Epithelial cell of prostate (primary cell): ENCODE measurements around the gene VTI1B.
"Not testable (repeated sequence)": the region's sequence is repeated elsewhere in the genome, so short reads cannot be mapped to it uniquely, and the experiment has no call there.

ENCODE experiments used
- DNase-seq: peaks from one replicate; pipeline ENCODE4 v3.0.0-alpha.2; 2011; ENCODE audit warnings: low read depth, low spot score
- H3K27ac ChIP-seq: fragments of 450-650 bp; 2 replicates; pipeline ENCODE4 v1.5.1; 2017; ENCODE audit warnings: mild to moderate bottlenecking

VTI1B gene

GRCh38 chr14:67674480-67675218 is at the start of gene VTI1B:
VTI1B (minus strand) TSS chr14:67674632; CDS start chr14:67674489, 143 bp downstream.
- peak within 1 kb of the TSS; percentile 82 for H3K27ac ChIP-seq

GRCh38 chr14:67722293-67722692 is 47.9 kb upstream of the VTI1B start:
- H3K27ac ChIP-seq = no peak overlapping the region
- no peak for DNase-seq

More at GRCh38 chr14:67674480-67675218, at the start of gene VTI1B:
- DNase-seq = no peak

GRCh38 chr14:67721875-67722274 is 47.4 kb upstream of the VTI1B start:
- no peak overlapping the region for H3K27ac ChIP-seq
- no peak for DNase-seq

- DNase-seq = no peak
- no peak overlapping the region for H3K27ac ChIP-seq
Measured at GRCh38 chr14:67719866-67720265, 45.4 kb upstream of the VTI1B start.

- not testable (repeated sequence) for DNase-seq, H3K27ac ChIP-seq
Measured at GRCh38 chr14:67719385-67719784, 45.0 kb upstream of the VTI1B start.

GRCh38 chr14:67718265-67718664 is 43.8 kb upstream of the VTI1B start:
- DNase-seq = no peak
- no peak overlapping the region for H3K27ac ChIP-seq

GRCh38 chr14:67717048-67717447 is 42.6 kb upstream of the VTI1B start:
- no peak overlapping the region for H3K27ac ChIP-seq
- DNase-seq = no peak

- DNase-seq = no peak
- H3K27ac ChIP-seq = no peak overlapping the region
Measured at GRCh38 chr14:67710209-67710608, 35.8 kb upstream of the VTI1B start.

- not testable (repeated sequence) for DNase-seq, H3K27ac ChIP-seq
Measured at GRCh38 chr14:67709796-67710195, 35.4 kb upstream of the VTI1B start.

GRCh38 chr14:67709346-67709745 is 34.9 kb upstream of the VTI1B start:
- not testable (repeated sequence) for H3K27ac ChIP-seq, DNase-seq

GRCh38 chr14:67705211-67705610 is 30.8 kb upstream of the VTI1B start:
- peak overlapping the region; percentile 41 for H3K27ac ChIP-seq
- DNase-seq = no peak

- DNase-seq = no peak
- H3K27ac ChIP-seq = peak overlapping the region; percentile 41
Measured at GRCh38 chr14:67704484-67705089, 30.2 kb upstream of the VTI1B start.

GRCh38 chr14:67703997-67704396 is 29.6 kb upstream of the VTI1B start:
- no peak overlapping the region for H3K27ac ChIP-seq
- no peak for DNase-seq

GRCh38 chr14:67701492-67701891 is 27.1 kb upstream of the VTI1B start, which contains the start of gene RDH12:
RDH12 (plus strand) TSS chr14:67701886; CDS start chr14:67722643, 20,757 bp downstream.
- not testable (repeated sequence) for DNase-seq, H3K27ac ChIP-seq

- no peak for DNase-seq
Measured at GRCh38 chr14:67698179-67698578, 23.7 kb upstream of the VTI1B start.

GRCh38 chr14:67697006-67697405 is 22.6 kb upstream of the VTI1B start:
- no peak for DNase-seq
- H3K27ac ChIP-seq = no peak overlapping the region

More at GRCh38 chr14:67698179-67698578, 23.7 kb upstream of the VTI1B start:
- no peak overlapping the region for H3K27ac ChIP-seq

- peak; percentile 65 for DNase-seq
- peak within 1 kb of the TSS; percentile 95 for H3K27ac ChIP-seq
Measured at GRCh38 chr14:67695394-67695949, 21.0 kb upstream of the VTI1B start, which contains the start of gene RDH11. RDH11 (minus strand) TSS chr14:67695764; CDS start chr14:67695703, 61 bp downstream.

- DNase-seq = peak; percentile 89
- peak overlapping the region; percentile 95 for H3K27ac ChIP-seq
Measured at GRCh38 chr14:67694791-67695393, 20.5 kb upstream of the VTI1B start.

- DNase-seq = no peak
- H3K27ac ChIP-seq = no peak overlapping the region
Measured at GRCh38 chr14:67690011-67690410, 15.6 kb upstream of the VTI1B start.

- H3K27ac ChIP-seq = no peak overlapping the region
- no peak for DNase-seq
Measured at GRCh38 chr14:67683842-67684241, 9.4 kb upstream of the VTI1B start.

- no peak for DNase-seq
- peak overlapping the region; percentile 54 for H3K27ac ChIP-seq
Measured at GRCh38 chr14:67680941-67681340, 6.5 kb upstream of the VTI1B start.
